Hepatocyte (in vitro differentiated cells): ENCODE data around the gene MB21D2. TPM values are rescaled to one million over a fixed set of nuclear protein-coding genes. Genes with fewer than 3 reads are reported as not detected.
A peak's percentile ranks its signal among the peaks of the same experiment; 100 is the strongest.

Source experiments
- DNase-seq: peaks from one replicate; pipeline ENCODE4 v3.0.0-alpha.2; 2016; ENCODE audit warnings: low spot score
- H2AFZ ChIP-seq: fragments of 200-600 bp; sonication (generic); 2 replicates; pipeline ENCODE4 v1.6.0; 2016; ENCODE audit warnings: antibody characterized with exemption, mild to moderate bottlenecking
- H3K27ac ChIP-seq: fragments of 200-600 bp; sonication (generic); 2 replicates; pipeline ENCODE4 v1.5.1; 2016; ENCODE audit warnings: mild to moderate bottlenecking
- H3K27me3 ChIP-seq: fragments of 200-600 bp; sonication (generic); 2 replicates; pipeline ENCODE4 v1.6.1; 2016
- H3K36me3 ChIP-seq: fragments of 200-600 bp; sonication (generic); replicated peaks from 2 replicates; pipeline ENCODE4 v1.5.1; 2016; ENCODE audit warnings: low read depth; ENCODE audit not compliant: insufficient read depth
- H3K4me1 ChIP-seq: fragments of 200-600 bp; sonication (generic); 2 replicates; pipeline ENCODE4 v1.5.1; 2016; ENCODE audit warnings: mild to moderate bottlenecking, moderate library complexity; ENCODE audit not compliant: insufficient read depth
- H3K4me2 ChIP-seq: fragments of 200-600 bp; sonication (generic); 2 replicates; pipeline ENCODE4 v1.6.0; 2016
- H3K4me3 ChIP-seq: fragments of 200-600 bp; sonication (generic); 2 replicates; pipeline ENCODE4 v1.5.1; 2016; ENCODE audit warnings: mild to moderate bottlenecking
- H3K79me2 ChIP-seq: fragments of 200-600 bp; sonication (generic); 2 replicates; pipeline ENCODE4 v1.6.0; 2017; ENCODE audit warnings: mild to moderate bottlenecking
- H3K9me2 ChIP-seq: fragments of 200-600 bp; sonication (generic); replicated peaks from 2 replicates; pipeline ENCODE4 v1.6.0; 2017; ENCODE audit warnings: mild to moderate bottlenecking; ENCODE audit not compliant: insufficient read depth
- H3K9me3 ChIP-seq: fragments of 200-600 bp; sonication (generic); 2 replicates; pipeline ENCODE4 v1.5.1; 2016; ENCODE audit warnings: low read depth, mild to moderate bottlenecking
- H4K20me1 ChIP-seq: fragments of 200-600 bp; sonication (generic); 2 replicates; pipeline ENCODE4 v1.6.0; 2016; ENCODE audit warnings: mild to moderate bottlenecking; ENCODE audit not compliant: insufficient read depth, poor library complexity, severe bottlenecking
- CTCF ChIP-seq: fragments of 200-600 bp; sonication (generic); IDR thresholded peaks from 2 replicates; pipeline ENCODE4 v1.5.1; 2016; ENCODE audit warnings: antibody characterized with exemption, mild to moderate bottlenecking; ENCODE audit not compliant: poor library complexity
- EZH2 ChIP-seq: fragments of 200-600 bp; sonication (generic); IDR thresholded peaks from 2 replicates; pipeline ENCODE4 v1.6.1; 2016; ENCODE audit warnings: antibody characterized with exemption, mild to moderate bottlenecking, borderline replicate concordance
- EZH2phosphoT487 ChIP-seq: fragments of 200-600 bp; sonication (generic); IDR thresholded peaks from one replicate; pipeline ENCODE4 v1.6.1; 2018; ENCODE audit warnings: antibody characterized with exemption, mild to moderate bottlenecking, low read depth, moderate library complexity; ENCODE audit not compliant: unreplicated experiment, severe bottlenecking
- WGBS: methylation state at CpG from one replicate; pipeline ENCODE4 v1.1.6; 2016; ENCODE audit warnings: low lambda C conversion rate; ENCODE audit errors: missing lambda C conversion rate; 5-methylcytosine and 5-hydroxymethylcytosine counted together
- polyA plus RNA-seq: library from polyadenylated mRNA; unstranded; fragments of >200 nt; fragmentation: Nextera tagmentation; extraction: Ambion mirVana; gene quantifications from 2 replicates; pipeline ENCODE4 v1.2.1, GENCODE V29; 2016
- total RNA-seq: library from RNA; depleted of rRNA; stranded (reverse); fragments of >200 nt; gene quantifications from 2 replicates; pipeline ENCODE4 v1.2.3, GENCODE V29; 2014

MB21D2 gene
- total and polyA plus RNA-seq, 2 experiments from 2014 or later: 9.1 to 22.1 TPM

DNA sequence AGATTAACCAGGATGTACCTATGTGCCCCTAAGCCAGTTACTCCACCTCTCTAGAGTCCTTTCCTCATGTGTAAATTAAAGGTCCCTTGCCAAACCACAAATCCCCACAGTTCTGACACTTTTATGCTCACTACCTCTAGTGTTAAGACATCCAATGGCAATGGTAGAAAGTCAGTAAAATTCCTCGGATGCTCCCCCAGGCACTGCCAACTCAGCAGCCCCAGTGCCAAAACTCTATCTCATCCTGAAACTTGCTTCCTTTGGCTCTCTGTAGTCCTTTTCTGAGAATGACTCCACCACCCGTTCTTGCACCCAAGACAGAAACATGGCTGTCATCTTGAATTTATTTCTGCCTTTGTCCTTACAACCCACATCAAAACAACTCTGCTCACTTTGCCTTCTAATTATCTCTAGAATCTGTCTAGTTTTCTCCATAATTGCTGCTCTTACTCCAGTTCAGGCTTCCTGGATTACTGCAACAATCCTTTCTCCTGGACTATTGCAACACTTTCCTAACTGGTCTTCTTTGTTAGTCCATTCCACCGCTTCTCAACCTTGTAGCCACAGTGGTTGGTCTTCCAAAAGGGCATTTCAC lies 41.6 kb downstream of the MB21D2 start:
- H2AFZ ChIP-seq: no peak overlapping the region
- WGBS: 85% methylated on average over 3 of the region's 3 CpGs
- DNase-seq: no peak
- H3K9me3 ChIP-seq: no peaks in the 10 kb centered on the region
- peaks cover 79% of the 10 kb centered on the region for H3K79me2 ChIP-seq
- no peak overlapping the region for H3K27ac ChIP-seq
- no peak overlapping the region for H3K4me2 ChIP-seq
- no peaks in the 10 kb centered on the region for H3K36me3 ChIP-seq
- TF ChIP-seq EZH2phosphoT487 (no peak), CTCF (no peak), EZH2 (no peak)
- peaks cover 15% of the 10 kb centered on the region for H3K4me1 ChIP-seq
- H3K27me3 ChIP-seq: no peaks in the 10 kb centered on the region
- H3K4me3 ChIP-seq: no peak overlapping the region
- no peaks in the 10 kb centered on the region for H3K9me2 ChIP-seq
- no peaks in the 10 kb centered on the region for H4K20me1 ChIP-seq

- no peaks in the 10 kb centered on the region for H3K9me2 ChIP-seq
- no peaks in the 10 kb centered on the region for H3K27me3 ChIP-seq
- H3K4me2 ChIP-seq: no peak overlapping the region
- TF ChIP-seq EZH2phosphoT487: no peak
- no peak overlapping the region for H3K27ac ChIP-seq
- no peak for DNase-seq
- no peaks in the 10 kb centered on the region for H3K9me3 ChIP-seq
- H3K4me1 ChIP-seq: peaks cover 6% of the 10 kb centered on the region
- peaks cover 5% of the 10 kb centered on the region for H4K20me1 ChIP-seq
- H3K4me3 ChIP-seq: no peak overlapping the region
- peaks cover 91% of the 10 kb centered on the region for H3K79me2 ChIP-seq
- 82% methylated on average over 5 of the region's 5 CpGs for WGBS
- H3K36me3 ChIP-seq: no peaks in the 10 kb centered on the region
- H2AFZ ChIP-seq: no peak overlapping the region
Measured at GRCh38 chr3:192870822-192871221, 46.8 kb downstream of the MB21D2 start.

GRCh38 chr3:192869131-192870031 lies 48.3 kb downstream of the MB21D2 start:
- Histone ChIP-seq H2AFZ (no peak overlapping the region), H3K79me2 (peaks cover 89% of the 10 kb centered on the region), H3K9me3 (no peaks in the 10 kb centered on the region), H3K9me2 (no peaks in the 10 kb centered on the region), H3K4me3 (no peak overlapping the region), H3K4me2 (no peak overlapping the region), H3K4me1 (peaks cover 6% of the 10 kb centered on the region), H3K36me3 (no peaks in the 10 kb centered on the region), H3K27me3 (no peaks in the 10 kb centered on the region), H3K27ac (no peak overlapping the region), H4K20me1 (peaks cover 5% of the 10 kb centered on the region)
- DNase-seq: no peak
- WGBS: 88% methylated on average over 4 of the region's 4 CpGs
- TF ChIP-seq EZH2 (no peak), CTCF (no peak), EZH2phosphoT487 (no peak)

DNA sequence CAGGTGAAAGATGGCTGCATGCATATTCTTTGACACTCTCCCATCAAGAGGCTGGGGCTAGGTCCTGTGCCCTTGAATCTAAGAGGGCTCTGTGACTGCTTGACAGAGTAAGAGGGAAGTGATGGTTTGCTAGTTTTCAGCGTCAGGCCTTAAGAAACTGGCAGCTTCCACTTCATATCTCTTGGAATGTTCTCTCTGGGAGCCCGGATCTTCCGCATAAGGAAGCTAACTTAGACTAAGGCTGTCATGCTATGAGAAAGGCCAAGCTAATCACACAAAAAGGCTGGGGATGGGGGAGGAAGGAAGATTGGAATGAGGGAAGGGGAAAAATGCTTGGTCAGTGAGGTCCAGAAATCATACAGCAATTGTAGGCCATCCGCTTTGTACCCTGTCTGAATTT lies 50.0 kb downstream of the MB21D2 start:
- Histone ChIP-seq H3K9me3 (no peaks in the 10 kb centered on the region), H3K4me2 (no peak overlapping the region), H3K27me3 (no peaks in the 10 kb centered on the region), H3K4me1 (peaks cover 6% of the 10 kb centered on the region), H3K9me2 (no peaks in the 10 kb centered on the region), H3K36me3 (no peaks in the 10 kb centered on the region), H2AFZ (no peak overlapping the region), H3K4me3 (no peak overlapping the region), H3K27ac (peak overlapping the region; percentile 36), H4K20me1 (peaks cover 5% of the 10 kb centered on the region), H3K79me2 (peaks cover 89% of the 10 kb centered on the region)
- 82% methylated on average over 4 of the region's 4 CpGs for WGBS
- TF ChIP-seq EZH2 (no peak), CTCF (no peak), EZH2phosphoT487 (no peak)
- no peak for DNase-seq
